Left lung (tissue), 10 donors: ENCODE results near the gene ENOX1. TPM values are rescaled to one million over a fixed set of nuclear protein-coding genes. Genes with fewer than 3 reads are reported as not detected.

Experiments used
- ATAC-seq: fragments of 200-7000 bp; cut with Tn5 transposase; one replicate; pipeline ENCODE4 v1.9.1; 2020; ENCODE audit warnings: moderate library complexity
- DNase-seq, 4 donors: peaks; one replicate each; pipeline ENCODE4 v3.0.0-alpha.2; 2013 to 2020
- H3K27ac ChIP-seq, 2 donors: fragments of 200-600 bp; sonication (generic) in 1 of 2; one replicate each; pipeline versions ENCODE4 v1.5.0 to v1.8.0; 2020 to 2021
- H3K27me3 ChIP-seq, 2 donors: fragments of 200-600 bp; sonication (generic) in 1 of 2; one replicate each; pipeline versions ENCODE4 v1.5.0 to v1.8.0; 2020 to 2021
- H3K36me3 ChIP-seq, 2 donors: fragments of 200-600 bp; sonication (generic) in 1 of 2; one replicate each; pipeline versions ENCODE4 v1.5.0 to v1.8.0; 2020 to 2021
- H3K4me1 ChIP-seq, 2 donors: fragments of 200-600 bp; one replicate each; pipeline ENCODE4 v1.8.0; 2021
- H3K4me3 ChIP-seq, 2 donors: fragments of 200-600 bp; sonication (generic) in 1 of 2; one replicate each; pipeline versions ENCODE4 v1.5.0 to v1.8.0; 2020 to 2021; ENCODE audit warnings: mild to moderate bottlenecking in 1 of 2
- H3K9me3 ChIP-seq, 2 donors: fragments of 200-600 bp; sonication (generic) in 1 of 2; one replicate each; pipeline versions ENCODE4 v1.5.0 to v1.8.0; 2020 to 2021
- CTCF ChIP-seq, 2 donors: fragments of 200-600 bp; sonication (generic) in 1 of 2; IDR thresholded peaks; one replicate each; pipeline versions ENCODE4 v1.5.0 to v1.8.0; 2021; ENCODE audit warnings: antibody characterized with exemption in 2 of 2
- intact Hi-C, 2 donors: fragments of 100-400 bp; cut with DNase I; formaldehyde crosslinking; loops; one replicate each; pipeline versions ENCODE4 v1.11.2 to v1.14.2; 2022
- polyA plus RNA-seq, 6 donors: library from polyadenylated mRNA; unstranded; fragments of 120-200 nt; gene quantifications; one replicate each; pipeline ENCODE4 v1.2.1, GENCODE V29; 2013; ENCODE audit not compliant: insufficient read length in 6 of 6
- total RNA-seq, 2 donors: library from RNA; stranded (reverse); fragmentation: NEBNext Ultra II Directional; extraction: Animal tissue kit (Norgen Biotek cat#: 25700); gene quantifications; one replicate each; pipeline ENCODE4 v1.2.1, GENCODE V29; 2021
- donor health status: DM: no; HTN: yes; CAD: no.
- donor health status: DM: no; HTN: no; CAD: no.

ENOX1 gene
- total and polyA plus RNA-seq, 8 donors: 1.5 to 9.0 (median 6.8) TPM

DNA sequence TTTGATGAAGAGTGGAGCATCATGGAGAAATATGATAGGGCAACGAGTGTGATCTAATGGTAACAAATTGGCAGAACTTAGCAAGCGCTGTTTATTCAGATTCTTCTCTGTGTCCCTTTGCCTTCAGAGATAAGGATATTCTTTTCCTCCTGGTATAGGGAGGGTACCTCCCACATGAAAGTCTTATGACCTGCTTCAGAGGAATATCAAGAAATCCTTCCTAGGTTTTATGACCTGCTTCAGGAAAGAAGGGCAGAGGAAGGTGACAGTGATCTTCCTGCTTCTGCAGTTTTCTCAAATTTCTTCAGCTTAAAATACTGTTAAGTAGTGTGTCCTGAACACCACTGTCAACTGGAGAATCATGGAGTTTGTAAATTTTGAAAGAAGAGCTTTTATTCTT lies 619.0 kb downstream of the ENOX1 start:
- Histone ChIP-seq H3K4me1 (no peaks in the 10 kb centered on the region), H3K27ac (no peak overlapping the region), H3K9me3 (peaks cover 0 to 16% of the 10 kb centered on the region in 2 donors), H3K36me3 (no peaks in the 10 kb centered on the region), H3K4me3 (no peak overlapping the region), H3K27me3 (no peaks in the 10 kb centered on the region)
- TF ChIP-seq CTCF (IDR thresholded peaks at IDR 0.05): no peak
- intact Hi-C loops: no loop called here
- ATAC-seq (no peak), DNase-seq (no peak)

DNA sequence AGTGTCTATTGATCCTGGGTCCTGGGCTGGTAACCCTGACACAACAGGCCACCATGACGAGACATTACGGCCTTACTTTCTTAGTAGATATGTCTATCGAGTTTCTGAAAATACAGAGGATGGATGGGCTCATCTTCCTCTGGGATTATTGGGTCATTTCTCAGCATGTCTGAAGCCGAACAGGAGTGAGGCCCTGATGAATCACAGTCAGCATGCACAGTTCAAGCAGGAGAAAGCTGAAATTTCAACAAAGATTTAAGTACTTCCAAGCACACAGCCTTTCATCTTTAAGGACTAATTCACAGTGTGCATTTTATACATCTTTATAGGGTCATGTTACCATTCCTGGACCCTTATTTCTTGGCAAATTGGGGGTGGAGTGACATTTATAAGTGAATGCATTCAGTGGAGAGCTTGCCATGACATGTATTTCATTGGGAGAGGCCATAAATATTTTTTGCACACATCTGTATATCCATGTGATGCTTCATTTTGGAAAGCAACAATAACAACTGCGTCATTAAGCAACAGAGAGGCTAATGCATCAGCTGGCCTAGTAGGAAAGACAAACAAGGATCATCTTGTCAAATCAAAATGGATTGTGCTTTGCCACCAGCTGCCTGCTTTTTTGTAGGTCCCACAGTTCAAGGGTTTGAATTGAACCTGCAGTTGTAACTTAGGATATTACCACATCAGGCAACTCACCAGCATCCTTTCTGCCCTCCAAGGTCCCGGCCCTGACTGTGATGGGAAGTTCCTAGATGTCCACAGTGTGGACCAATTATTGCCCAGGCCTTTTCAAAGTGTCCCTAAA lies 619.9 kb downstream of the ENOX1 start:
- H3K4me3 ChIP-seq: no peak overlapping the region
- no peak for ATAC-seq
- DNase-seq: no peak
- no peak overlapping the region for H3K27ac ChIP-seq
- H3K27me3 ChIP-seq: no peaks in the 10 kb centered on the region
- intact Hi-C loops: no loop called here
- no peaks in the 10 kb centered on the region for H3K36me3 ChIP-seq
- H3K4me1 ChIP-seq: no peaks in the 10 kb centered on the region
- no peak for TF ChIP-seq CTCF (IDR thresholded peaks at IDR 0.05)
- H3K9me3 ChIP-seq: peaks cover 0 to 16% of the 10 kb centered on the region in 2 donors

Other genes with a start within 250 kb of the ENOX1 start
- gene CCDC122, start 92.8 kb upstream of the ENOX1 start, total RNA-seq: 10 to 100 TPM in 1 of 2 donors, 1 to 10 TPM in 1; 8.0 to 10.6 TPM
- 10 to 100 TPM in 1 of 6 donors, 1 to 10 TPM in 5; 5.3 to 11.6 (median 6.0) TPM for gene CCDC122, start 92.8 kb upstream of the ENOX1 start, polyA plus RNA-seq
- 10 to 100 TPM; 12.6 to 21.8 TPM for gene LACC1, start 92.9 kb upstream of the ENOX1 start, total RNA-seq
- 1 to 10 TPM; 3.7 to 4.8 (median 4.4) TPM for gene LACC1, start 92.9 kb upstream of the ENOX1 start, polyA plus RNA-seq